NCI-H2081 treated with DMSO at 0.1 percent for 48 hours (cell line): ENCODE results near the gene PNP.
"Not testable (repeated sequence)": the region's sequence is repeated elsewhere in the genome, so short reads cannot be mapped to it uniquely, and the experiment has no call there.

ENCODE experiments used
- DNase-seq: peaks from one replicate; lab custom pipeline; 2025; lab: John Stamatoyannopoulos, UW

The PNP gene

DNA sequence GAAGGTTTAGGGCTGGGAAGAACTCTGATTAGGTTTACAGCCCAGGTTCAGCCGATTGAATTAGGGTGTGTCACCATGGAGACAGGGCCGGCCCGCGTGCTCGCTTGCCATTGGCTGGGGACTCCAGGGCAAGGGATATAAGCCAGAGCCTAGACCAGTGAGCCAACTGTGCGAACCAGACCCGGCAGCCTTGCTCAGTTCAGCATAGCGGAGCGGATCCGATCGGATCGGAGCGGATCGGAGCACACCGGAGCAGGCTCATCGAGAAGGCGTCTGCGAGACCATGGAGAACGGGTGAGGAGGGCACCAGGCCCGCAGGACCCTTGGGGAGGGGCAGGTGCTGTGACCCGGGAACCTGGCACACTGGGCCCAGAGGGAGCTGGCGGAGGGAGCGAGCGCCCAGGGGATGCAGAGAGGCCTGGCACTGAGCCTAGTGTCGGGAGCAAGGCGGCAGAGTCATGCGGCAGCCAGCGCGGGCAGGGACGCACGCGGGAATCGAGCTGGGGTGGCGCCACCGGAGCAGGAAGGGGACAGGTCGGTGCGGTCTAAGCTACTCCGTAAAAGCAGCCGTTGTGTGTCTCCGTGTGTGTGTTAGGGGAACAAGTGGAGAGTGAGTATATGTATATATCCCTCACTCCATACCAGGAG is at the start of gene PNP:
PNP (plus strand) TSS at position 165 of the 648 bp plus-strand sequence; CDS start at position 284, 119 bp downstream.
- peak; percentile 70 for DNase-seq

- DNase-seq, result no peak
Measured at GRCh38 chr14:20419419-20419818, 49.8 kb upstream of the PNP start.

- DNase-seq, result no peak
Measured at GRCh38 chr14:20421267-20421666, 47.9 kb upstream of the PNP start.

- no peak for DNase-seq
Measured at GRCh38 chr14:20422886-20423285, 46.3 kb upstream of the PNP start.

- no peak for DNase-seq
Measured at GRCh38 chr14:20424851-20425250, 44.4 kb upstream of the PNP start.

DNA sequence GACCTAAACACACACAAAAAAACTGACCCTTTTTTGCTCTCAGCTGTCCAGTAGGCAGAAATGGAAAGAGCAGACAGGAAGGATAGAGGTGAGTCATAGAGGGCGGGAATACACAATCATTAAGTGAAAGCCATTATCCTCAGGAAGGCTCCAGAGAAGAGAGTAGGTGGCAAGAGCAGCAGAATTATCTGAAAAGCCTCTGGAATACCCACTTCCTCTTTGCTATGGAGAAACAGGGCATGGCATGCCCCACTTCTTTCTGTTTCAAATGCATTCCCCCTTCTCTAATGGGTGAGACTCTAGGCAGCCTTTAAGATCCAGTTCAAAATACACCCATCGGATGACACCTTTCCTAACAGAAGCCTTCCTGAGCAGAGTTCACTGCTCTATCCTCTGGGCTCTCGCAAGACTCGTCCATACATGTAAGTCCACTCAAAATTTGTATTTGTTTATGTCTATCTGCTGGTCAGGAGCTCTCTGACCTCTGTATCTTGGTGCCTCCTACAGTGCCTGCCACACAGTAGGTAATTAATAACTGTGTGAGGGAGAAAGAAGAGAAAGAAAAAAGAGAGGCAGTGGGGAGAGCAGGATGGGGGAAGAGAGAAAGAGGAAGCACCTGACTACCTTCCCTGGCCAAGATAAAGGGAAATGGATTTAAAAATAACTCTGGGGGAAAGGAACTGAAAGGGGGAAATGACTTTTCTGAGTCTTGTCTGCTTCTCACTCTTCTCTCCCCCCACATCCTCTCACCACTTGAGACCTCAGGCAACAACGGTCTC is 41.8 kb upstream of the PNP start:
- DNase-seq, result no peak

GRCh38 chr14:20428010-20428365 is 41.2 kb upstream of the PNP start:
- no peak for DNase-seq

DNA sequence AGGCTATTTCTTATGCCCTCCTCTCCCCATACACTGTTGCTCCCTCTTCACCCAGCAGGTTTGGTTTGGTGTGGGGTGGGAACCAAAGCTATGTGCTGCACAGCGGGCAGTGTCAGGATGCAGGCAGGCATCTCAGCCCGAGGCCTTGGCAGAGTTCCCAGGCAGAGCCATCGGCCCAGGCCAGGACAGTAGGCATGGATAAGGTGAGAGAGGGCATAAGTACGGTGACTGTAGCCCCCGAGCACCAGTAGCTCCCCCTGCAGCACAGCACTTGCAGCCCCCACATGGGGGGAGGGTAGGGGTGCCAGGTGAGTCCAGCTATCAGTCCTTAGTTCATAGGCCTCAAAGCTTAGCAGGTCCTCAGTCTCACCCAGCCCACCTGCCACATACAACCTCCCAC is 40.4 kb upstream of the PNP start:
- DNase-seq, result no peak

- no peak for DNase-seq
Measured at GRCh38 chr14:20429801-20430669, 39.2 kb upstream of the PNP start.

GRCh38 chr14:20434701-20435581 is 34.3 kb upstream of the PNP start:
- no peak for DNase-seq

DNA sequence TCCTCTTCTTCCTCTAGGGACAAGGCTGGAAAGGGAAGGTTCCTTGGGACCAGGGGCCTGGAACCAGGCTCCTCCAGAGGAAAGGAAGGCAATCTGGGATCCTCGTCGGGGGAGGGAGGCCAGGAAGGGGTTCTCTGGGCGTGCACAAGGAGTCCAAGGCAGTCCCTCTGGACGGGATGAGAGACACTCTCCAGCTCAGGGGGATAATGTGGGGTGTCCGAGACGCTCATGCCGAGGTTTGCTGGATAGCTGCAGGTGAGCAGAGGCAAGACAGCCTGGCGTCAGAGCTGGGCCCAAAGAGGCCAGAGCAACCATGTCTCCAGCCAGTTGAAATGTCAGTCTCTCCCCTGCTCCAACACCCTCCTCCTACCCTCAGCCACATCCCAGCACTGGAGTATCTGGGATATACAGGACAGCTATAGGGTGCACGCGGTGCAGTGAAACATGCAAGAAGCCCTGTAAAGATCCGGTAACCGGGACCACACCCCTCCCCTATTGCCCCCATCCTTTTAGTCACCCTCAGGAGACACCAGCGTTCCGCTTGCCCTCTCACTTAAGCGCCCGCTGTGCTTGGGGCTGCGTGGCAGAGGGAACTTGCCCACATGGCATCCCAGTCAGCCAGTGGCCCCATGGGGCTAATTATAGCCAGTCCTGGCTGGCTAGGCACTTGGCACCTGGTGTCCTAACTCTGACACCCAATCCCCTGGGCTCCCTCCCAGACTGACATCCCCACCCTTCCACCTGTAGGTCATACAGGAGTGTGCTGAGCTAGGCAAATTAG is 33.4 kb upstream of the PNP start, which contains the start of gene KLHL33:
KLHL33 (minus strand) TSS at position 585 of the 781 bp plus-strand sequence; CDS start at position 230, 355 bp downstream.
- no peak for DNase-seq

DNA sequence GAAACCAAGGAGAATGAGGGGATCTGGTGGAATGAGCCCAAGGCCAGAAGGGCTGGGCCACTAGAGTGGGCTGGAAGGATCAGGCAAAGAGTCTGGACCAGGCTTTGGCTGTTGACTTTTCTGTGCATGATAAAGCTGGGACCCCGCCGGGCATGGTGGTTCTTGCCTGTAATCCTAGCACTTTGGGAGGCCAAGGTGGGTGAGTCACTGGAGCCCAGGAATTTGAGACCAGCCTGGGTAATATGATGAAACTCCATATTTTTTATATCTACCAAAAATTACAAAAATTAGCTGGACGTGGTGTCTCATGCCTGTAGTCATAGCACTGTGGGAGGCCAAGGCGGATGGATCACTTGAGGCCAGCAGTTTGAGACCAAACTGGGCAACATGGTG is 32.8 kb upstream of the PNP start:
- DNase-seq, result no peak

GRCh38 chr14:20438664-20439063 is 30.5 kb upstream of the PNP start:
- DNase-seq, result no peak

- DNase-seq, result no peak
Measured at GRCh38 chr14:20440465-20440864, 28.7 kb upstream of the PNP start.

DNA sequence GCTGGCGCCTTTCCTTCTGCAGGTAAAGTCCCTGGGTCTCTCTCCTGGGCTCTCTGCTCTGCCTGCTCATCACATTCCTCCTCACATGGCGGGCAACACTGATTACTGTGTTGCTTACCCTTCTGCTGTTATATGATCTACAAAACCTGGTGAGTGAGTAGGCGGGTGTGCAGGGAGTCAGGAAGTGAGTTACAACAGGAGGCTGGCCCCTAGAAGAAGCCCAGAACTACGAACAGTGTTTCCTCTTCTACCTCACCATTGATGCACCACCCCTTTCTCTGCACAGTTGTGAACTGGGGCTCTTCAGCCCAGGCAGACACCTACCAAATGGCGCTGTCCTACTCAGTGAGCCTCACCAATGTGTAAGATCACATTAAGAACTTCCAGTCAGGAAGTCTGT is 28.3 kb upstream of the PNP start:
- DNase-seq, result no peak

- DNase-seq, result no peak
Measured at GRCh38 chr14:20441461-20441860, 27.7 kb upstream of the PNP start.

- not testable (repeated sequence) for DNase-seq
Measured at GRCh38 chr14:20443650-20444049, 25.6 kb upstream of the PNP start.

DNA sequence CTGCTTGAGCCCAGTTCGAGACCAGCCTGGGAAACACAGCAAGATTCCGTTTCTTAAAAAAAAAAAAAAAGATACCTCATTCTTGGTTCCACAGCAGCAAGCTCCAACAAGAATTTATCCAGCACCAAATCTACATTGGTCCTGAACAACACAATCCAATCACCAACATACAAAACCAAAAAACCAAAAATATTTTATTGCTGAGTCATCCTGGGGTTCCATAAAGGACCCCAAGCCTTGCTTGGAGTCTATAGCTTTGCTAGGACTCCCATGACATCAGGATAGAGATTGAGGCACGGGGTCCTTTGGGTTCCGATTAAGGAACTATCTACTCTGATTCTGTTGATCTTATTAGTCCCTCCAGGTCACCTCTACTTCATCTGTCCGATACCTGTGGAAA is 22.3 kb upstream of the PNP start:
- no peak for DNase-seq

GRCh38 chr14:20452831-20453230 is 16.4 kb upstream of the PNP start:
- DNase-seq, result not testable (repeated sequence)

DNA sequence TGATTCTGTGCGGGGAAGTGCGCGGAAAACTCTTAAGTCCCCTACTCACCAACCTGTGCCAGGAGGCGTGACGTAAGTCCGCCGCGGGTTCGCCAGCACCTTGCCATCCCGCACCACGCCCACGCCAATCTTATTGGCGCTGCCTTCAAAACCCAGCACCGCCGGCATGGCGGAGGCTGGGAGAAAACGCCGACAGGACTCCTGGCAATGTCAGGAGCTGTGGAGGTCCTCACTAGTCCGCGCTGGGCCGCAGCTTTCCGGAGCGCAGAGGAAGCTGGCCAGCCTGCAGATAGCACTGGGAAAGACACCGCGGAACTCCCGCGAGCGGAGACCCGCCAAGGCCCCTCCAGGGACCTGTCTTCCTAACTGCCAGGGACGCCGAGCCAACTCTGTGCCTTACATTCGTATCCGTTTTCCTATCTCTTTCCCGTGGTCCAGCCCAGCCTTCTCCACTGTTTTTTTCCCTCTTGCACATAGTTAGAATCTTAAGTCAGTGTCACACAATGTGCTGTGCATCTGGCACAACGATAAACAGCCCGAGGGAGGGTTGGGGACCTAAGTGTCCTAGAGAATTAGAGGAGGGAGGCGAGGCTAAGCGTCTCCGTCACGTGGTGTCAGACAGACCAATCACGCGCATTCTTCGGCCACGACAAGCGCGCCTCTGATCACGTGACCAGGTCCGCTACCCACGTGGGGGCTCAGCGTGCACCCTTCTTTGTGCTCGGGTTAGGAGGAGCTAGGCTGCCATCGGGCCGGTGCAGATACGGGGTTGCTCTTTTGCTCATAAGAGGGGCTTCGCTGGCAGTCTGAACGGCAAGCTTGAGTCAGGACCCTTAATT is 14.5 kb upstream of the PNP start, which contains the start of the genes APEX1 and OSGEP:
APEX1 (plus strand) TSS at position 711 of the 839 bp plus-strand sequence. CDS start 420 bp downstream, outside the sequence.
OSGEP (minus strand) TSS at position 297 of the 839 bp plus-strand sequence; CDS start at position 168, 129 bp downstream.
- DNase-seq, result peak; percentile 93
